Stromal cell of bone marrow (primary cell): Measurements from ENCODE around the gene MAN1A1.
"Not testable (repeated sequence)": the region's sequence is repeated elsewhere in the genome, so short reads cannot be mapped to it uniquely, and the experiment has no call there.

Source experiments
- DNase-seq: peaks from one replicate; pipeline ENCODE4 v3.0.0-alpha.2; 2012; ENCODE audit warnings: low read depth

Gene MAN1A1

DNA sequence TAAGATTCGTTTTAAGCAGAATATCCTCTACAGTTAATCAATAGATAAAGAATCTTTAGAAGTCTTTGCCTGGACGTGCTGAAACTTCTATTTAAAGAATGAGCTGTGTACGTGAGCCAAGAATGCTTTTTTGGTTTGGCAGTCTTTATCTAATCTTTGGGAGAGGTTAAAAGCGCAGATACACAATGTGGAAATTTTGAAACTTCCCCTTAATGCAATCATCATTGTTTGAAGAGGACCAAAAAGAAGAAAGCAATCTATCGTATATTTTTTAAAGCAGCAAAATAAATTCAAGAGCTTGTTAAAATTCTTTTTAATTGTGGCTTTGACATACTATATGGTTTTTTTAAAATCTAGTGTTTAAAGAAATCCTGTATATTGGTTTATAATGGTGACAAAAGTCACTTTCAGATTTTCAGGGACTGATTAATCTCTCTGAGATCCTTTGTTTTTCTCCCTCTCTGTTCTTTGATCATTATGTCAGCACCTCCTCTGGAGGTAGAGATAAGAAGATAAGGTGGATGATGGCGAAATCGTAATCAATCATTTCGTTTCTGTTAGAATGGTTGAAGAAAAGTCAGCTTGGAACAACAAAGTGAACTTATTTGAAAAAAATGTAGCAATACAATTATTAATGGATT, 179.0 kb downstream of the MAN1A1 start:
- DNase-seq = no peak

DNA sequence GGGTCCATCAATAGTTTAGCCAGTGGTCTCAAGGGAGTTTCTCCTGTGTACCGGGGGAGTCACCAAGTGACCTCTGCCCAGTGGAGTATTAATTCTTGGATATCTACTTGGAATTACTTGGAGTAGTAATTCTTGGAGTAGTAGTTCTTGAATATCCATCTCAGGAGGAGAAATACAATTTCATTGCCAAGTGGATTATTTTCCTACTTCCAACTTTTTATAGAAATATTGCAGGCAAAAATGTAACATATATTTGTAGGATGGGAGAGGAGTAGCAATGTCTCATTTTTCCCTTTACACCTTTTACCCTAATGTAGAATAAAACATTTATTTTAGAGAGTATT, 179.5 kb downstream of the MAN1A1 start:
- DNase-seq = no peak

DNA sequence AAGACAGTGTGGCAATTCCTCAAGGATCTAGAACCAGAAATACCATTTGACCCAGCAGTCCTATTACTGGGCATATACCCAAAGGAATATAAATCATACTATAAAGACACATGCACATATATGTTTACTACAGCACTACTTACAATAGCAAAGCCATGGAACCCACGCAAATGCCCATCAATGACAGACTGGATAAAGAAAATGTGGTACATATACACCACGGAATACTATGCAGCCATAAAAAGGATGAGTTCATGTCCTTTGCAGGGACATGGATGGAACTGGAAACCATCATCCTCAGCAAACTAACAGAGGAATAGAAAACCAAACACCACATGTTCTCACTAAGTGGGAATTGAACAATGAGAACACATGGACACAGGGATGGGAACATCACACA, 180.2 kb downstream of the MAN1A1 start:
- DNase-seq = not testable (repeated sequence)

DNA sequence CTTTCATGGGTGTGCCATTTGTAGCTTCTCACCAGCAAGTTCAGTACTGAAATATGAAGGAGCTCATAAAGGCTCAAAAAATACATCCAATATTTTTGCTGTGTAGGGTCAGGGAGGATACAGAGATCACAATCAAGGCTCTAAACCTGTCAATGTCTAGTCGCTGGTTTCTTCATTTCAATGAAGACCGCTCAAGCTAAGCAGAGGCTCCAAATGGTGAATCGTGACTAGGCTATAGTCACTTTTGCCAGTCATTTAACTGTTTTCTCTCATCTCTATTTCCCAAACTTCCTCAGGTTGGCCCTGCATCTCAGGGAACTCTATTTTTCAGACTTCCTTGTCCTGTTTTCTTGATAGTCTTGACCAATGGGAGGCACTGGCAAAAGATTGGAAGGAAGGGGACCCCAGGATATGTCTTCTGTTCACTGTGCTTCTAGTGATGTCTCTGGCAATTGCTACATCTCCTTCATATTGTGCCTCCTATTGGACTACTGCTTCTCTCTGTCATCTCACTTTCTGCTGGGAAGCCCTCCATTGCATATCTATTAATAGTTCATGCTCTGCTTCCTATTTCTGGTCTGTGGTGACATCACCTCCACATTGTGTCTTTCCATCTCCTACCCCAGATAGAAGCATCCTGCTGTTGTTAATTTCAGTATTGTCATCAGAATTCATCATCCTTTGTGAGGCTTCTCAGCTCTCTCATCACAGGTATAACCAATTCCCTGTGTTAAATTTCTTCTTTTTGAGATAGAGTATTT, 183.4 kb downstream of the MAN1A1 start:
- DNase-seq = no peak

DNA sequence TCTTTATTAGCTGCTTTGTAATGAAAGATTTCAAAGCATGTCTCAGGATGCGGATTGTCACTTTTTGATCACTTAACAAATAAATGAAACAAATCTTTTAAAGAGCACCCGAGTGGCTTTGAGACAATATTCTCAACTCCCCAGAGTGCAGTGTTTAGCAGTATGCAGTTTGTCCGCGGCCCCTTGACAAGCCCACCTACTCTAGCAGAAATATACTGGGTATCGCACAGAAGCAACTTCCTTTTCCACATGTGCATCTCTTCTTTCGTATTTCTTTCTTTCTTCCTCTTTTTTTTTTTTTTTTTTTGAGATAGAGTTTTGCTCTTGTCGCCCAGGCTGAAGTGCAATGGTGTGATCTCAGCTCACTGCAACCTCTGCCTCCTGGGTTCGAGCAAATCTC, 186.6 kb downstream of the MAN1A1 start:
- DNase-seq = no peak

DNA sequence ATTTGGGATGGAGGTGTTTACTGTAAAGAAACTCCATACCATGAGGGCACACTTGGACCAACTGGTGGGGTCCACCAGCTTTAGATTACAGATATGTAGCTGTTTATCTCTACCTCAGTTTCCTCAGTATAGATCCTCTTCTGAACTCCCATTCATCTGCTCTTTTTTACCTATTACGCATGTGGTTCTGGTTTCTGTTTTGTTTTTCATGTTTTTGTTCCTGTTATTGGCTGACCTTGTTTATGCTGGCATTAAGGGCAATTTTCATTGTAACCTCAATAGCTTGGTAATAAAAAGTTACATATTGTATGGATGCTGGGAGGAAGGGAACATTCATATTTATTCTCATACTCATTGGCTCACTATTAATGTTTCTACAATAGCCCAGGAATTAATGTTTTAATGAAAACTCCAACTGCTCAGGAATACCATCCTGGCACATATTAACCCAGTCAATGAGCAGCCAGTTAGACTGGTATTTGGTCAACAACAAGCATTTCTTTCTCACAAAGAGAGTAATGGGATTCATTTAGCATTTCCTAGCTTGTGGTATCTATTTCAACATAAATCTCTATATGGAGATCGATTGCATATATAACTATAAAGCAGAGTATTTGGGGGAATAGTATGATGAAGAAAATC, 187.3 kb downstream of the MAN1A1 start:
- DNase-seq = no peak

DNA sequence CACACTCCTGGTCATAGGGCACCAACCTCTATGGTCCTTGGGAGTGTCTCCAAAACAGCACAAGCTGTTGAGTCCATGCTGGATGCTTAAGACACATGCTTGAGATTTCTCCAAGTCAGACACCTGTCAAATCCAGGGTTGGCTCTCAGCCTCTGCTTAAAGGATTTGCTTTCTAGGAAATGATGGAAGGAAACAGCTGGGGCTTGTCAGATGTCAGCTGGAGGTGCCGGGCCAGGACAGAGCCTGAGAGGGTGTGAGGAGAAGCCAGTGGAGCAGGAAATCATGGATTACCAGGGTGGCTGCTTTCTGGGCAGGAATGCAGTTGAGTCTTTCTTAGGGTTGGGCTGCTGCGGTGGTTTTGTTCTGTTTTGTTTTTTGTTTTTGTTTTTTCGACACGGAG, 188.1 kb downstream of the MAN1A1 start:
- DNase-seq = no peak

DNA sequence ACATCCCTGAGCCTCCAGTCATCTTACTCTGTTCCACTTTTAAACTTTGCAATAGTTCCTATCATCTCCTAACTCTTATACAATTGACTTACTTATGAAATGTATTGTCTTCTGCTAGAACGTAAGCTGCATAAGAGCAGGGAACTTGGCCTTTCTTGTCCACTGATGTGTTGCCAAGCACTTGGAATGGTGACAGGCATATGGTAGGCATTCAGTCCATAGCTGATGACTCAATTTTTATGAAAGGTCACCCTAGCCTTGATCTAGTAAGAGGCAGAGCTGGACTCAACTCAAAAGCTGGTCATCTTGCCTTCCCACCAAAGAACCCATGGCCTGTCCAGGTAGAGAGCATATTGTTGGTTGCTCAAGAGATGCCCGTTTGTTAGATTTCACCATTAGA, 188.7 kb downstream of the MAN1A1 start:
- DNase-seq = no peak

DNA sequence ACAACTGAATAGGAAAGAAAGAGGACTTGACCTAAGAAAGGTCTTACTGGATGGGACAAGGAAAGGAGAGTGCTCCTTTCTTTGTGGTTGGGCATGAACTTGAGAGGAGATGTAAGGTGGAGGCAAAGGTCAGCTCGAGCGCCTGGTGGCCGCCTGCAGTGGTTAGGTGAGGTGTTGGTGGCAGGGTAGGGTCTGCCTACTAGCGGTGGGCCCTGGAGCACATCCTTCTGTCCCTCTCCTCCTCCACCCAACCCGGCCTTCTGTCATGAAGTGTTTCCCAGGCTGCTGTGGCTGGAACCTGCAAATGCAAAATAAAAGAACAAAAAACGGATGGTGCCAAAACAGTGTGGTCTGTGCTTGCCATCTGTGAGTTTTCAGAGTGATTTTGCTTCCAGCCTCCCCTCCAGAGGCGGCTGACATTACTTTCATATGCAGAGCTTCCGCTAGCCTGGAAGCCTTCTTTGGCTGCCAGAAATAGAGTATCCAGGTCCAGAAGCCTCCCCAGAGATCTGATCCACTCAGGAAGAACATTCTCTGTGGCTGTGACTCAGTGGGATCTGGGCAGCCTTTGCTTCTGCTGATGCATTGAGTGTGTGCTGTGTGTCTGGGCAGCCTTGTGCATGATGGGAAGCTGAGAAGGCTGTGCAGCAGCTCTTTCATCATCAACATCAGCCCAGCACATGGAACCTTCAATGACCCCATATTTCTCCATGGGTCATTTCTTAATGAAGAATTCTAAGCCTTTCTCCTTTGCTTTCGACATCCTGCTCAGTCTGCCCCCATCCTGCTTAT, 191.3 kb downstream of the MAN1A1 start:
- peak; percentile 96 for DNase-seq

DNA sequence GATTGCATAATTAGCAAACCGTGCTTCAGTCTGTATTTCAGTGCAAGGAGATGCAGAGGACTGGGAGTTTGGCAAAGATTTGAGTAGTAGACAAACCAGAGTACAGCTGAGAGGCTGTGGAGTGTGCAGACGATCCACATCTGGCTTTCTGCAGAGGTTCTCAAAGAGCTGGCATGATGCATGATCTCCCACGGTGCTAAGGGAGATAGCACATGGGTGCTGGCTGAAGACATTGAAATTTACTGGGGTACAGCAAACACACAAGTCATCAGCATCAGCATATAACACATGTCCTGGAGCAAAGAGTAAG, 192.1 kb downstream of the MAN1A1 start:
- DNase-seq = no peak

DNA sequence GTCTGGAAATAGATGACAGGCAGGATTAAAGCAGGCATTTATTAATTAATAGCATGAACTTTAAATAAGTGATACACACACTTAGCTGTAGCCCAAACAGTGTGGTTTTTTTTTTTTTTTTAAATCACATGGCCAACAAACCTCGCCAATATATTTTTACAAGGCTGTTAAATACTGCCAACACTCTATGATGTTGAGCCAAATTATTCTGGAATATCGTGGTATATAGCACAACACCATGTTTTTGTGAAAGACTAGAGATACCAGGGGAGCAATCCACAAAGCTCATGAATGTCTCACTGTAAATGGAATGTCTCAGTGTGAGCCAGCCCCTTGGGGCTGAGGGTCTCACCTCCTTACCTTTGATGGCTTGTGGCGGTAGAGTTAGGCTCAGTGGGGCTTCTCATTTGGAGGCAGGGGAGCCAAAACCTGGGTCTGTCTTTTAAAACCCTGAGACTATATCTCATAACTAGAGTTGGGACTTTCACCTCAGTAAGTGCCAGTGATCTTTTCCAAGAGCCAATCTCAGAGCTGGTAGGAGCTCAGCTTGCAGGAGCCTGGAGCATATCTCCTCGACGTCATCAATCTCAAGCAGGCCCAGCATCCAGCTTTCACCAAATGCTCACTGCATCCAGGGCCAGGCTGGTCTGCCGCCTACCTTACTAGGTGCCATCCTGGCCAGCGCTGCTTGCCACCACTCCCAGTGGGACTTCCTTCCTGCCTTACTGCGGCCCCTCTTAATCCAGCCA, 192.6 kb downstream of the MAN1A1 start:
- DNase-seq = no peak

DNA sequence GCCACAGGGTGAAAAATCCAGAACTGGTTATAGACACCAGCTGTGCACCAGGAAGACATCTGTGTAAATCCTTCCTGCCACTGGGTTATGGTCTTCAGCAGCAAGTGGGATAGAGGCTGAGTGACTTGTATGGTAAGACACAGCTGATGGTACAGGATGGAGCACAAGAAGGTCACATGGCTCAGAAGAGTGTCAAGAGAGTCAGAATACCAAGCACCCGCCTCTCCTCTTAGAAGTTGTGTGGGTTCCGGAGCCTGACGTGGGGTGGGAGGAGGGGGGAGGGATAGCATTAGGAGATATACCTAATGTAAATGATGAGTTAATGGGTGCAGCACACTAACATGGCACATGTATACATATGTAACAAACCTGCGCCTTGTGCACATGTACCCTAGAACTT, 193.5 kb downstream of the MAN1A1 start:
- not testable (repeated sequence) for DNase-seq

DNA sequence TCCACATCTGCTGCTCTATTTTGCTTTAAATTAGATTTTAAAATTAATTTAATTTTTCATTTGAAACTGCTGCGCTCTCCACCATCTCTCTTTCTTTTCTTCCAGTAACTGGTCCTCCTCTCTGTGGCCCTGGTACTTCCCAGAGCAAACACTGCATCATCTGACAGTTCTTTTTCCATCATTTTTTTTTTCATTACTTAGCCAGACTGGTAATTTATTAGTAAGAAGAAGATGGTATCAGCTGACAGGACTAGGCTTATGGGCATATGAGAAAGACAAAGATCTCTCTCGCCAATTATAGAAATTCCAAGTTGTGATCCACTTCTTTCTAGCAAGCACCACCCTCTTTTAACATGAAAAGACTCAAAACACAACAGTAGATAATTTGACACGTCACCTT, 197.4 kb downstream of the MAN1A1 start:
- DNase-seq = no peak

DNA sequence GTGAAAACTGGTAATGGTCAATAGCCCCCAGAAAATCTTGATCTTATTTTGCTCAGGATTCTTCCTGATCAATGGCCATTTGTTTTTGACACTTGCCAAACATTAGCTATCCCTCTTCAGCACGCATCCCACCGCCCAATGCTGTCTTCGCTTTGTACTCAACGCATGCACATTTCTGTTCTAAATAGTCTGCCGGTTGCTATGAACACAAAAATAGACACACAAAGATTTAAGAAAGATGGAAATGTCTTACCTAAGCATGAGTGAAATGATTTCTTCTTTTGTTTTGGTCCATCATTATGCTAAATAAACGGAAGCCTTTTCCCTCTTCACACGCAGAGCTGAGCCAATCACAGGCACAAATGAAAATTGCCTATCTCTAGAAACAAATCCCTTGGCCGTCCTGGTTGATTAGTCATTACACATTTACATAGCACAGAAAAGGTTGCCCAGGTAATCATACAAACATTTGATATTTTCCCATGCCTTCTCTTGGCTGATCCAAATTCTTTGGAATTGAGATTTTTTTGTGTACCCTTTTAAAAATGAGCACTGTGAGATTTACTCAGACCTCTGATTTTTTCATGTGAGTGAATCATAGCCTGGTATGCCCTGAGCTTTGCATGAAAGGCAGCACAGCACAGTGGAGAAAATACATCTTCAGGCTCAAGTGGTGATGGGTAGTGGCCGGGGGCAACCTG, 200.6 kb downstream of the MAN1A1 start:
- DNase-seq = no peak

DNA sequence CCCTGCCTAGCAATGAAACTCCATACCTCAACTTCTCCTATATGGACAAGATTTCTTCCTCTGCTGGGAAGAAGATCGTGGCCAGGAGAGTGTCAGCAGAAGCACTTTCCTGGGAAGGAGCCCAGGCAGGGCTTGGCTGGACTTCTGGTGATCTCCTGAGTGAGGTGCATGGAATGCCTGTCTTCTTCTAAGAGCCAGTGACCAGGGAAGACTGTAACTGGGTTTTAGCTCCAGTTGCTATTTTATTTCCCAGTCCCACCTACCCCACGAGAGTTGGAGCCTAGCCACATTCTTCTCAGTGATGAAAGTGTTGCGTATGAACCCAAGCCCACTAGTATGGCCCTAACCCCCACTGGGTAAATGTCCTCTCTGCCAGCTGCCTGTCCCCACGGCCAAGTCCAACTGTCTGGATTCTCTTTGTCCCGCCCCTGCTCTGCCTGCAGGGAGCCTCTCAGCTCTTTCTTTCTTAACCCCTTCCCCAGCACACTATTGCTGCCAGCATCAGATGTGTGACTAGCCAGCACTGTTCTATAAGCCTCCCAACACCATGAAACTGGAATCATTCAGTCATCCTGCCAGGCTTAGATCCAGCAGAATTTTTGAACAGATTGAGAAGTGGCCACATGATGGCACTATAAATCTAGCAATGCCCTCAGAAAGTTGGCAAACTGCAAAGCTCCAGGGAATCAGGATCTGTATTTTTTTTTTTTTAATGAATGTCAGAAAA, 201.3 kb downstream of the MAN1A1 start:
- DNase-seq = peak; percentile 85

DNA sequence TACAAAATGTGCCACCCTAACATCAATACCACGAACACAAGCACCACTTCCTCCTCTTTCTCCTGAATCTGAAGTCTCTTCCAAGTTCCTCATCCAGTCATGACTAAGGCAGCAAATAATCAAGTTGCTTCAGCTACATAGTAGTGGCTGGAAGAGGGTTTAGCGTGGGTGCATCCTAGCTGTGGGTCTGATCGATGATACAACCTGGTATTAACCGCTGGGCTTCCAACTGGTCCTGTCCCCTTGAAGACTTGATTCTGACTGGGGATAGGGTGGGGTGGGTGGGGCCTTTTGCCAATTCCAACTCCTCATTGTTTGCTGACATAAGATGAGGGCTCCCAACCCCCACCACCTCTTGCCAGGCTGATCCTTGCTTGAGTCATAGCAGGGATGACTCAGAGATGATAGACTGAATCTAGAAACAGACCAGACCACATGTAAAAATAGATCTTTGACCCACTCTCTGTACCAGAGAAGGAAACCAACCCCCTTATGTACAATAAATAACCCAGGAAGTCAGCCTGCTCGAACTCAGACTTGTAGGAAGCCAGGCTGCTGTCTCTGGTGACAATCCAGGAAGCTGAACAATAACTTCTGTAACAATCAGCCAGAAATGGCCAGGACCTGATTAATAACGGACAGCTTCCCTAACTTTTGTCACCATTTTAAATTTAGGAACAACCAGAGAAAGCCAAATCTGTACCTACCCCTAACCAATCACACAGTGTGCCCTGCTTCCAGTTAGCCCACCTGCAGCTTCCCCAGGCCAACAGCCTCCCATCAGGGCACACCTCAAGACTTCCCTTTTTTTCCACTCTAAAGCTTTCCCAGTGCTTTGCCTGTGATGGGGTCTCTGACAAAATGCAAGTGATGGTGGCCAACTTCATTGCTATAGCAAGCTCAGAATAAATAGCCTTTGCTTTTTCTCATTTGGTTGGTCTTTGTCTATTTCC, 202.2 kb downstream of the MAN1A1 start:
- peak; percentile 97 for DNase-seq

DNA sequence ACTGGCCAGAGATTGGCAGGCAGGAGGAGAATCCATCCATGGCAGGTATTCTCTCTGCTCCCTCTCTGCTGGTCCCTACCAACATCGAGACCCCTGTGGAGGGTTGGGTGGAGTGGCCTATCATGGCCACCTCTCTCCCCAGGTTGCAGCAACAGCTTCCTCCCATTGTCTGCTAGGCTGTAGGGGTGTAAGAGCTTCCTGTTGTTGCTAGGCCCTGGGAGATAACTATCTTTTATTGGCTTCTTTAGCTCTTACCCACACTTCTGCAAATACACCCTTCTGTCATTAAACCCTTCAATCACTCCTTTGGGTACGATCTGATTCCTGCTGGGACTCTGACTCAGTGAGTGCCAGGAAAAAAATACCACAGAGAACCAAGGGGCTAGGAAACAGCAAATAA, 204.4 kb downstream of the MAN1A1 start:
- no peak for DNase-seq

DNA sequence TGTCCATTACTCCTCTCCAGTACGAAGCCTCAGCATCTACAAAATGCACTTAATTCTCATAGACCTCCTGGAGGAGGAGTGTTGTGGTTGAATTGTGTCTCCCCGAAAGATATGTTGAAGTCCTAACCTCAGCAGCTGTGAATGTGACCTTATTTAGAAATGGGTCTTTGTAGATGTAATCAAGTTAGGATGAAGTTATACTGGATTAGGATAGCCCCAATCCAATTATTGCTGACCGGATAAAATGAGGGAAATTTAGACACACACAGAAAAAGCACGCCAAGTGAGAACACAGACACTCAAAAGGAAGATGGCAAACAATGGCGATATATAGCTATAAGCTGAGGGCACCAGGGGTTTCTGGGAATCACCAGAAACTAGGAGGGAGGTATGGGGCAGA, 206.9 kb downstream of the MAN1A1 start:
- DNase-seq = no peak

DNA sequence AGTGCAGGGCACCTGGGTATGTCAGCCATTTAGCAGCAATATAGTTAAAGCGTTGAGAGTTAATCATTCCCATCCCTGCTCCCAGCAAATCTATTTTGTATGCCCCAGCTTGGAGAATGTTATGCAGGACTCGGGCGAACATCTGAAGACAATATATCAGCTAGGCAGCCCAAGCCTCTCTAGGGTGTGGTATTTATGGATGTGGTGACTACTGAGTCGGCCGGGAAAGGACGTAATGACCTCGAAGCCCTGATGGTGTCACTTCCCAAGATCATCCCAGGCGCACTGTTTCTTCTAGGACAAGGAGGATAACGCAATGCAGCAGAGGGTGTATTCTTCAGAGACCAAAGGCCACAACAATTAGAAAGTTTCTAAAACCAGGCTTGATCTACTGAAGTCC, 207.5 kb downstream of the MAN1A1 start:
- no peak for DNase-seq
